Left ventricle myocardium inferior (tissue), 1 donor: ENCODE measurements around the gene CCDC106. TPM values are rescaled to one million over a fixed set of nuclear protein-coding genes. Genes with fewer than 3 reads are reported as not detected.

Experiments used
- DNase-seq: peaks from one replicate; pipeline ENCODE4 v3.0.0-alpha.2; 2020
- H3K27ac ChIP-seq: fragments of 200-600 bp; replicated peaks from 2 replicates; pipeline ENCODE4 v1.8.0; 2021
- H3K27me3 ChIP-seq: fragments of 200-600 bp; 2 replicates; pipeline ENCODE4 v1.8.0; 2021; ENCODE audit warnings: low read depth
- H3K36me3 ChIP-seq: fragments of 200-600 bp; 2 replicates; pipeline ENCODE4 v1.8.0; 2021
- H3K4me1 ChIP-seq: fragments of 200-600 bp; 2 replicates; pipeline ENCODE4 v1.8.0; 2021
- H3K4me3 ChIP-seq: fragments of 200-600 bp; 2 replicates; pipeline ENCODE4 v1.8.0; 2021; ENCODE audit warnings: mild to moderate bottlenecking, moderate library complexity
- H3K9me3 ChIP-seq: fragments of 200-600 bp; replicated peaks from 2 replicates; pipeline ENCODE4 v1.8.0; 2021
- intact Hi-C: fragments of 100-400 bp; cut with micrococcal nuclease; formaldehyde crosslinking; loops from one replicate; pipeline ENCODE4 v1.11.0; 2022
- total RNA-seq: library from RNA; stranded (reverse); fragmentation: NEBNext Ultra II Directional; extraction: Animal tissue kit (Norgen Biotek cat#: 25700); gene quantifications from one replicate; pipeline ENCODE4 v1.2.1, GENCODE V29; 2021
- TF ChIP-seq, protein P1 (sequence below): fragments of 200-600 bp; IDR thresholded peaks from 2 replicates; pipeline ENCODE4 v1.8.0; 2021; ENCODE audit warnings: antibody characterized with exemption, mild to moderate bottlenecking, borderline replicate concordance
- donor health status: DM: no; HTN: yes; CAD: no; lungs with severe emphysema.

The CCDC106 gene
- total RNA-seq, 1 donor from 2014 or later, result 14.6 TPM

GRCh38 chr19:55623561-55623960 is 24.5 kb upstream of the CCDC106 start:
- Histone ChIP-seq H3K27ac (peak overlapping the region; percentile 95), H3K9me3 (no peaks in the 10 kb centered on the region), H3K4me3 (peak overlapping the region; percentile 69), H3K36me3 (peaks cover 10% of the 10 kb centered on the region), H3K4me1 (peaks cover 20% of the 10 kb centered on the region), H3K27me3 (no peaks in the 10 kb centered on the region)
- DNase-seq, result no peak
- TF ChIP-seq, protein P1, sequence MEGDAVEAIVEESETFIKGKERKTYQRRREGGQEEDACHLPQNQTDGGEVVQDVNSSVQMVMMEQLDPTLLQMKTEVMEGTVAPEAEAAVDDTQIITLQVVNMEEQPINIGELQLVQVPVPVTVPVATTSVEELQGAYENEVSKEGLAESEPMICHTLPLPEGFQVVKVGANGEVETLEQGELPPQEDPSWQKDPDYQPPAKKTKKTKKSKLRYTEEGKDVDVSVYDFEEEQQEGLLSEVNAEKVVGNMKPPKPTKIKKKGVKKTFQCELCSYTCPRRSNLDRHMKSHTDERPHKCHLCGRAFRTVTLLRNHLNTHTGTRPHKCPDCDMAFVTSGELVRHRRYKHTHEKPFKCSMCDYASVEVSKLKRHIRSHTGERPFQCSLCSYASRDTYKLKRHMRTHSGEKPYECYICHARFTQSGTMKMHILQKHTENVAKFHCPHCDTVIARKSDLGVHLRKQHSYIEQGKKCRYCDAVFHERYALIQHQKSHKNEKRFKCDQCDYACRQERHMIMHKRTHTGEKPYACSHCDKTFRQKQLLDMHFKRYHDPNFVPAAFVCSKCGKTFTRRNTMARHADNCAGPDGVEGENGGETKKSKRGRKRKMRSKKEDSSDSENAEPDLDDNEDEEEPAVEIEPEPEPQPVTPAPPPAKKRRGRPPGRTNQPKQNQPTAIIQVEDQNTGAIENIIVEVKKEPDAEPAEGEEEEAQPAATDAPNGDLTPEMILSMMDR, result no peak
- intact Hi-C loops, result no loop called here

DNA sequence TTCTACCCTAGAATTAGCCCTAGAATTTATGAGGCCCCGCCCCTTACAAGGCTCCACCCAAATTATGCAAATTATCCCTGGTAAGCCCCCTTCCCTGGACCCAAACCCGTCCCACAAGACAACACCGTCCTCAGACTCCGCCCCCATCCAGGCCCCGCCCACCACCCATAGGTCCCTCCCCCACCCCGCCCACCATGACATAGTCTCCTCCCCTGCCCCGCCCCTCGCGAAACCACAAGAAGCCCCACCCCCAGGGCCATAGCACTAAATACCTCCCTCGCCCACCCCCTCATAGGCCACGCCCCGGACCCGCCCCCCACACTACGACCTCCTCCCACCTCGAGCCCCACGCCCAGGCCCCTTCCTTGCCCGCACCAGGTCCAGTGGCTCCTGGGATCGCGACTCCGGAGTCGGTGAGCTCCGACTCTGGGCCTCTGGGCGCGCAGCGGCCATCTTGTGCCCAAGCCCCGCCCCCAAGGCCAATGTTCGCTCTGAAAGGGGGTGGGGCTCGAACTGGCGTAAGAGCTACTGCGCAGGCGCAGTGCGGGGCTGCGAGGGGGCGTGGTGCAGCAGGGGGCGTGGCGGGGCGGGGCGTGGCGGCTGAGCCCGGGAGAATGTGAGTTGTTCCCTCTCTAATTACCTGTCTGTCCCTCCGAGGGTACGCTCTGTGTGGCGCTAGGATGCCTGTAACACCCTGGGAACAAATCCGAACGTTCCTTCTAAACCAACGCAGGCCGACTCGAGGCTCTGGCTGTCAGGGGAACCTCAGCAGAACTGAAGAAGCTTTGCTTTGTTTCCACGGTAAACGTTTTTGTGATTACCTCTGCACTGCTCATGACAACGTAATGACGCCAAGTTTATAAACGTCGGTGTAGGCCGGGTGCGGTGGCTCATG is 23.7 kb upstream of the CCDC106 start, which contains the start of gene ZNF784:
Gene ZNF784 (minus strand): TSS at position 458 of the 895 bp plus-strand sequence. CDS start 5 bp downstream, at position 453.
- TF ChIP-seq, protein P1, result no peak
- Histone ChIP-seq H3K36me3 (peaks cover 10% of the 10 kb centered on the region), H3K4me1 (peaks cover 20% of the 10 kb centered on the region), H3K9me3 (no peaks in the 10 kb centered on the region), H3K27me3 (no peaks in the 10 kb centered on the region), H3K27ac (peak within 1 kb of the TSS; percentile 95), H3K4me3 (peak within 1 kb of the TSS; percentile 69)
- intact Hi-C loops, result no loop called here
- DNase-seq, result peak; percentile 92

DNA sequence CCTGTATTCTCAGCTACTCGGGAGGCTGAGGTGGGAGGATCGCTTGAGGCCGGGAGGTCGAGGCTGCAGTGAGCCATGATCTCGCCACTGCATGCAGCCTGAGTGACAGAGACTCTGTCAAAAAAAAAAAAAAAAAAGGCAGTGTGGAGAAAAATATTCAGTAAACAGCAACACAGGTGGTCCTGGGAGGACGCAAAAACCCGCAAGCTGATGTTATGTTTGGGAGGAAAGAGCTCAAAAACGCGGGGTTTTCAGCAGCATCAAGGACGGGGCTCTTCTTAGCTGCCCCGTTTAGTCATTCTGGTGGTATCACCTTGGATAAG is 23.0 kb upstream of the CCDC106 start:
- Histone ChIP-seq H3K36me3 (peaks cover 10% of the 10 kb centered on the region), H3K27me3 (no peaks in the 10 kb centered on the region), H3K27ac (peak overlapping the region; percentile 95), H3K4me3 (peak overlapping the region; percentile 69), H3K4me1 (peaks cover 20% of the 10 kb centered on the region), H3K9me3 (no peaks in the 10 kb centered on the region)
- no peak for DNase-seq
- intact Hi-C loops, result no loop called here
- TF ChIP-seq, protein P1, result no peak

- Histone ChIP-seq H3K4me1 (peaks cover 20% of the 10 kb centered on the region), H3K9me3 (no peaks in the 10 kb centered on the region), H3K27me3 (no peaks in the 10 kb centered on the region), H3K27ac (no peak overlapping the region), H3K4me3 (no peak overlapping the region), H3K36me3 (peaks cover 10% of the 10 kb centered on the region)
- TF ChIP-seq, protein P1, result no peak
- DNase-seq, result no peak
- intact Hi-C loops, result no loop called here
These were observed 21.7 kb upstream of the CCDC106 start for GRCh38 chr19:55626350-55626749.

GRCh38 chr19:55632463-55632834 is 15.6 kb upstream of the CCDC106 start:
- Histone ChIP-seq H3K27me3 (no peaks in the 10 kb centered on the region), H3K27ac (peak overlapping the region; percentile 44), H3K4me3 (no peak overlapping the region), H3K36me3 (no peaks in the 10 kb centered on the region), H3K4me1 (peaks cover 38% of the 10 kb centered on the region), H3K9me3 (no peaks in the 10 kb centered on the region)
- intact Hi-C loops, result no loop called here
- peak; percentile 44 for DNase-seq
- TF ChIP-seq, protein P1, result peak; percentile 88
